Urinary bladder (tissue), 4 donors: Measurements from ENCODE around the gene GSG1L. TPM values are rescaled to one million over a fixed set of nuclear protein-coding genes. Genes with fewer than 3 reads are reported as not detected.

ENCODE experiments used
- DNase-seq: peaks from one replicate; pipeline ENCODE4 v3.0.0-alpha.2; 2015; ENCODE audit errors: extremely low spot score
- H3K27ac ChIP-seq: one replicate; pipeline ENCODE4 v1.5.1; 2013; ENCODE audit warnings: low read depth, mild to moderate bottlenecking, moderate library complexity
- H3K36me3 ChIP-seq: one replicate; pipeline ENCODE4 v1.6.1; 2013; ENCODE audit warnings: mild to moderate bottlenecking, moderate library complexity; ENCODE audit not compliant: insufficient read depth
- H3K4me1 ChIP-seq: one replicate; pipeline ENCODE4 v1.6.1; 2013; ENCODE audit warnings: mild to moderate bottlenecking, moderate library complexity; ENCODE audit not compliant: insufficient read depth
- H3K4me3 ChIP-seq: one replicate; pipeline ENCODE4 v1.5.1; 2013; ENCODE audit warnings: low read depth, low read length
- WGBS: extraction: QIAGEN DNeasy Blood & Tissue Kit; methylation state at CpG from one replicate; pipeline ENCODE4 v1.1.7; 2013; 5-methylcytosine and 5-hydroxymethylcytosine counted together
- polyA plus RNA-seq: library from polyadenylated mRNA; stranded (reverse); fragments of 200-250 nt; gene quantifications from one replicate; pipeline ENCODE4 v1.2.3, GENCODE V29; 2013
- total RNA-seq: library from RNA; depleted of rRNA; stranded (reverse); fragments of >200 nt; gene quantifications from one replicate; pipeline ENCODE4 v1.2.3, GENCODE V29; 2014
- donor health status: healthy with polysubstance abuse.
- donor health status: healthy.

GSG1L gene
- total and polyA plus RNA-seq, 2 donors = 0.53 to 1.7 TPM

GRCh38 chr16:27759967-27760788 lies 303.3 kb downstream of the GSG1L start:
- H3K36me3 ChIP-seq = no peaks in the 10 kb centered on the region
- no peak overlapping the region for H3K4me3 ChIP-seq
- no peaks in the 10 kb centered on the region for H3K4me1 ChIP-seq
- no peak overlapping the region for H3K27ac ChIP-seq
- no peak for DNase-seq
- WGBS = 73% methylated on average over 13 of the region's 13 CpGs

DNA sequence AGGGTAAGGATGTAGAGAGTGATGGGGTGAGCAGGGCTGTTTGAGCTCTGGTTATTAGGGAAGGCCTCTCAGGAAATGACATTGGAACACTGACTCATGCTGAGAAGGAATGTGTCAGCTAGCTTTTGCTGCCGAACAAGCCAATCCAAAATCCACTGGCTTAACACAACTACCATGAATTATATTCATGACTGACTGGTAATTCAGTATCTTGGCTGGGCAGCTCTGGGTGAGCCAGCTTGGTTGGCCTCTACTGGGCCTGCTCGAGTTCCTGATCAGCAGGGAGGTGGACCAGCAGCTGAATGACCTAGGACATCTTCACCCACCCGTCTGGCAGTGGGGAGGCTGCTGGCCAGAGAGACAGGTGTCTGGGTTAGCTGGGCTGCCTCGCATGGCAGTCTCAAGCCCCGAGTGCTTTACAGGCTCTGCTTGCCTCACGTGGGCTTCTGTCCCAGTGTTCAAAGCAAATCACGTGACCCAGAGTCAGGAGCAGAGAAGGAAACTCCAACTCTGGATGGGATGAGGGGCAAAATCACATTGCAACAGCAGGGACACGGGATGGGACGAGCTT lies 304.1 kb downstream of the GSG1L start:
- WGBS = 78% methylated on average over 9 of the region's 9 CpGs

GRCh38 chr16:27758544-27758943 lies 305.0 kb downstream of the GSG1L start:
- Histone ChIP-seq H3K4me3 (no peak overlapping the region), H3K27ac (no peak overlapping the region), H3K4me1 (no peaks in the 10 kb centered on the region), H3K36me3 (no peaks in the 10 kb centered on the region)
- no peak for DNase-seq
- WGBS = 72% methylated on average over 2 of the region's 2 CpGs

More for the DNA sequence above, 304.1 kb downstream of the GSG1L start:
- no peak overlapping the region for H3K4me3 ChIP-seq
- H3K4me1 ChIP-seq = no peaks in the 10 kb centered on the region
- no peak overlapping the region for H3K27ac ChIP-seq
- H3K36me3 ChIP-seq = no peaks in the 10 kb centered on the region
- no peak for DNase-seq

DNA sequence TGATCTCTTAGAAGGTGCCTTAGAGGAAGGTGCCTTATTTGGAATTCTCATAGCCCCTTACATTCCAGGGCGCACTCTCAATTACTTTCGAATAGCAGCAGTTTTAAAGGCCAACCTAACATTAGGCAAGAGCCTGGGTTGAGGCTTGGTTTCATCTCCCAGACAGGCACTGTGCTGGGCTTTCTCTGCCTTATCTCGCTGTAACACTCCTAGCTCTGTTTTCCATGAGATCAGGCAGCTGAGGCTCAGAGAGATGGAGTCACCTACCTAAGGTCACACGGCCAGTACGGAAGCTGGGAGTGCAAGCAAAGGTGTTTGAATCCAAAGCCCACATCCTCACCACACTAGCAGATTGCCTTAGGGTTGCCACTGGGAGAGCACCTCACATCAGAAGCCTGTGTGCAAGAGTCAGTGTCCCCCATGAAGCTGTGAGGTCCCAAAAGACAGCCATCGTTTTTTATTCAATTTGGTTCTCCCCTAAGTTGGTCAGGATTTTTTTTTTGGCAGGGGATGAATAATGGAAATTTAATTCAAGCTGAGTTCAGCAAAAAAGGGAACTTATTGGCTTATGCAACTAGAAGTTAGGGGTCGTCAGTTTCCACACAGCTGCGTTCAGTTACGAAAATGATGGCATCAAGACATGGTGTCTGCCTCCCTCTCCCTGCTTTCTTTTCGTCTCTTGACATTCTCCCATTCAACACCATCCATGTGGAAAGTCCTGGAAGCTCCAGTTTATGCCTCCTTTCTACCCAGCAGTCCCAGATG lies 307.1 kb downstream of the GSG1L start:
- Histone ChIP-seq H3K27ac (no peak overlapping the region), H3K4me1 (no peaks in the 10 kb centered on the region), H3K36me3 (no peaks in the 10 kb centered on the region), H3K4me3 (no peak overlapping the region)
- DNase-seq = no peak
- 86% methylated on average over 10 of the region's 10 CpGs for WGBS

DNA sequence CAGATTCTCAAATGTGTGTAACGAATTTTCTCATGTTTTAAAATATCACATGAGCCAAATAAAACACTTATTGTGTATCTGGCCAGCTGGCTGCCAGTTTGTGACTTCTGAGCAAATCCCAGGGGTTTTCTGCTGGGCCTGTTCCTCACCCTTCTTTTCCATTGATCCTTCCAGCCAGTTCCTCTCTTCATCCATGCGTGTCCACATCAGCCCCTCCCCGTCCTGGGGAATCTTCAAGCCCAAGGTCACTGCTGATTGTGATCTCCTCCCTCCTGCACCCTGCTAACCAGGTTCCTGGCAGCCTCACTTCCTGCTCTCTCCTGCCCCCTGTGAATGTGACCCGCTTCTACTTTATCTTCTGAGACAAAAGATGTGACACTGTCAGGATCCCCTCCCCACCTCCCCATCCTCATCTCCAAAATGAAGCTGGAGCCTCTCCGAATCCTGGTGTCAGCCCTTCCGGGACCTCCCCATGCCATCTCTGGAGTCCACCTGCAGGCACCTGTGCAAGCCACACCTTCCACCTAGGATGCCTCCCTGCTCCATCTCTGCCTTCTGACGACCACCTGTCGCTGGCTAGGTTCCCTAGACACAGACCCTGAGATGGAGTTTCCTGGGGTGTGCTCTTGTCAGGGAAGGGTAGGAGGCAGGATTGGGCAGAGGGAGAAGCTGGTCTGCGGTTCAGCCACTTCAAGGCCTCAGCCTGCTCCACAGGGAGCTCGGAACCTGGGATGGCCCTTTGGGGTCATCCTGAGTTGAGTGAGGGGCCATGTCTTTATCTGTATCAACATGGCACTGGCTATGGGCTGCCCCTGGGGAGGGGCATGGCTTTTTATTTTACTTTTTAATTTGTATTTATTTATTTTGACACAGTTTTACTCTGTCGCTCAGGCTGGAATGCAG lies 308.5 kb downstream of the GSG1L start:
- Histone ChIP-seq H3K27ac (no peak overlapping the region), H3K36me3 (no peaks in the 10 kb centered on the region), H3K4me3 (no peak overlapping the region), H3K4me1 (no peaks in the 10 kb centered on the region)
- WGBS = 90% methylated on average over 11 of the region's 11 CpGs
- DNase-seq = no peak

DNA sequence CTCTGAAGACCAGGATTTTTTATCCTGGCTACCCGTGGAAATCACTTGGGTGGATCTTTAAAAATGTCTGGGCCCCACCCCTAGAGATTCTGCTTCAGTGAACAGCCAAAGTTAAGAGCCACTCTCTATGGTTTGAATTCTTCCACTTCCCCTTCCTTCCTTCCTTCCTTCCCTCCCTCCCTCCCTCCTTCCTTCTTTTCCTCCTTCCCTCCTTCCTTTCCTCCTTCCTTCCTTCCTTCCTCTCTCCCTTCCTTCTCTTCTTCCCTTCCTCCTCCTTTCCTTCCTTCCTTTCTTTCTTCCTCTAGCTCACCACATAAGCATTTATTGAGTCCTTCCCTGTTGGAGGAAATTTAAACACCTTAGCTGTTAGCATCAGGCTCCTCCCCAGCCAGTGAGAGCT lies 310.0 kb downstream of the GSG1L start:
- no peak for DNase-seq
- no peaks in the 10 kb centered on the region for H3K4me1 ChIP-seq
- no peak overlapping the region for H3K27ac ChIP-seq
- no peak overlapping the region for H3K4me3 ChIP-seq
- H3K36me3 ChIP-seq = no peaks in the 10 kb centered on the region
- 58% methylated on average over 1 of the region's 1 CpG for WGBS

- DNase-seq = no peak
- Histone ChIP-seq H3K4me1 (no peaks in the 10 kb centered on the region), H3K4me3 (no peak overlapping the region), H3K36me3 (no peaks in the 10 kb centered on the region), H3K27ac (no peak overlapping the region)
- over 99% methylated on average over 4 of the region's 4 CpGs for WGBS
These were observed 311.3 kb downstream of the GSG1L start for GRCh38 chr16:27752241-27752640.

DNA sequence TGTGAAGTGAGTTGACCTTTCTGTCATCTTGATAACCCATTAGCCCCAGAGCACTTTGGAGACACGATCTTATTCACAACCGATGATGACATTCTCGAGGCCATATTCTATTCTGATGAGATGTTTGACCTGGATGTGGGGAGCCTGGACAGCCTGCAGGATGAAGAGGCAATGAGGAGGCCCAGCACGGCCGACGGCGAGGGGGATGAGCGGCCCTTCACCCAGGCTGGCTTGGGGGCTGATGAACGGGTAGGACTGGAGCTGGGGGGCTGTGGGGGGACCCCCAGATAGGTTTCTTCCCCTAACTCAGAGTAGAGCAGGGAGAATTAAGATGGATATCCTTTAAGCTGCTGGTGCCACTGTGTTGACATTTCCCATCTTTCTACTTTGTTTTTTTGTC lies 311.8 kb downstream of the GSG1L start:
- Histone ChIP-seq H3K4me1 (no peaks in the 10 kb centered on the region), H3K27ac (no peak overlapping the region), H3K36me3 (no peaks in the 10 kb centered on the region), H3K4me3 (no peak overlapping the region)
- DNase-seq = no peak
- WGBS = 84% methylated on average over 9 of the region's 9 CpGs

DNA sequence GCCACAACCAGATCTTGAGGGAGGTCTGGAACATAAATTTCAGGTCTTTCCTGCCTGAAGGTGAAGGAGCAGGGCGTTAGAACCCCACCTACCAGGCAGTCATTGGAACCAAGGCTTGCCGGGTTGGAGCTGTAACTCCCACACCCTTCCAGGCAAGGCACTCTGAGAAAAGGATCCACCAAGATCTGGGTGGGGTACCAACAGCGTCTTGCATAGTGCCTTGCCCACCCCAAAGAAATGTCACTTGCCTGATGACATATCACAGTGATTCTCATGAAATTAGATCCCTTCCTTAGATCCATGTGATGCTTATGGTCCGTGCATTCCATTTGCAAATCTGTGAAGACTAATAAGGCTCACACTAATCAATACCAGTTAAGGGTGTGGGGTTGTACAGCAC lies 312.3 kb downstream of the GSG1L start:
- 92% methylated on average over 4 of the region's 4 CpGs for WGBS
- H3K36me3 ChIP-seq = no peaks in the 10 kb centered on the region
- H3K4me3 ChIP-seq = no peak overlapping the region

DNA sequence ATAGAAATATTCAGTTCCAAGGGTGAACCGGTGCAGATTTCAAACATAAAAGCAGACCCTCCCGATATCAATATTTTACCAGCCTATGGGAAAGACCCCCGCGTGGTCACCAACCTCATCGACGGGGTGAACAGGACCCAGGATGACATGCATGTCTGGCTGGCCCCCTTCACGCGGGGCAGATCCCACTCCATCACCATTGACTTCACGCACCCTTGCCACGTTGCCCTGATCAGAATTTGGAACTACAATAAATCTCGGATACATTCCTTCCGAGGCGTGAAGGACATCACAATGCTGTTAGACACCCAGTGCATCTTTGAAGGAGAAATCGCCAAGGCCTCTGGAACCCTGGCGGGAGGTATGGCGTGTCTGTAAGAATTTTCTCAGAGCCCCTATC lies 313.6 kb downstream of the GSG1L start:
- DNase-seq = no peak
- Histone ChIP-seq H3K36me3 (no peaks in the 10 kb centered on the region), H3K27ac (no peak overlapping the region), H3K4me1 (no peaks in the 10 kb centered on the region), H3K4me3 (no peak overlapping the region)
- 97% methylated on average over 16 of the region's 16 CpGs for WGBS

More for the DNA sequence above, 312.3 kb downstream of the GSG1L start:
- no peak for DNase-seq
- H3K27ac ChIP-seq = no peak overlapping the region
- no peaks in the 10 kb centered on the region for H3K4me1 ChIP-seq

GRCh38 chr16:27749547-27749875 lies 314.0 kb downstream of the GSG1L start:
- Histone ChIP-seq H3K36me3 (no peaks in the 10 kb centered on the region), H3K4me1 (no peaks in the 10 kb centered on the region), H3K27ac (no peak overlapping the region), H3K4me3 (no peak overlapping the region)
- 96% methylated on average over 16 of the region's 16 CpGs for WGBS
- no peak for DNase-seq

DNA sequence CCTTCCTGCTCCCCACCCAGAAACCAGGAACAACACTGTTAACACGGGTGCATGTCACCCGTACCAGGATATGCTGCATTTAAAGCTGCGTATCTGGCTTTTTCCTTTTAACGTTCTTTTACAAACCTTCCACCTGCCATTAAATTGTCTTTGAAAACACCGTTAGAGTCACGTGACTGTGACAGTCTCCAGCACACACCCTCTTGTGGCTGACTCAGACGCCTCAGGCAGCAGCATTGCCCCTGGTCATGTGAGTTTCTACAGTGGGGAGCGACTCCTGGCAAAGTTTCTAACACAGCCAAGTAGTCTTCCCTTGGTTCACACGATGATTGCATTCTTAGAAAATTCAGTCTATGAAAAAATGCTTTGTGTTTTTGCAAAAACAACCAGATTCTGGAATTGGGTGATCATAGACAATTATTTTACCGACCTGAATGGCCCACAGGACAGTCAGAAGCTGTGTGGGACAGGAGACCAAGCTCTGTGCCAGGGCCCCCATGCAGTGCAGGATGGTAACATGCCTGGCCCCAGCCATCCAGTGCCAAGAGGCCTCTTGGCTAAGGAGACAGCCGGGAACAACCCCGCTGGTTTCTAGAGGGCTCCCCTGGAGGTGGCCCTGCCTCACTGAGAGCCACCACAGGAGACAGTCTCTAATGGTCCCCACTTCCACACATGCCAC lies 314.5 kb downstream of the GSG1L start:
- 47% methylated on average over 12 of the region's 12 CpGs for WGBS

DNA sequence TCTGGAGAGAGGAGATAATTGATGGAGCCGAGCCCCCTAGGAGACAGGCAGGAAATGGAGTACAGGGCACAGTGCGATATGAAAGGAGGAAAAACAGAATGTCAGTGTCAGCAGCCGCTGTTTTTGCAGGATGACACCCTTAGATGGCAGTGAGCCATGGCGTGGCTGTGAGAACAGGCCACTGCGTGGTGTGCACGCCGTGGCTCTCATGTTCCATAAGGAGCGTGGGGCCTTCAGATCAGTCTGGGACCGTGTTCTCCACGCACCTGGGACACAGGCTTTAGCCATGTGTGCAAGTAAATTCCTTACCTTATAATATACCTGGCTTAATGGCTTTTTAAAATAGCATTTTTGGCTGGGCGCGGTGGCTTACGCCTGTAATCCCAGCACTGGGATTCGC lies 315.6 kb downstream of the GSG1L start:
- 94% methylated on average over 14 of the region's 14 CpGs for WGBS

More for the DNA sequence above, 314.5 kb downstream of the GSG1L start:
- no peak overlapping the region for H3K4me3 ChIP-seq
- no peak for DNase-seq
- H3K27ac ChIP-seq = no peak overlapping the region
- no peaks in the 10 kb centered on the region for H3K4me1 ChIP-seq
- no peaks in the 10 kb centered on the region for H3K36me3 ChIP-seq

More for the DNA sequence above, 315.6 kb downstream of the GSG1L start:
- H3K27ac ChIP-seq = no peak overlapping the region
- H3K36me3 ChIP-seq = no peaks in the 10 kb centered on the region
- H3K4me3 ChIP-seq = no peak overlapping the region
- no peak for DNase-seq
- H3K4me1 ChIP-seq = no peaks in the 10 kb centered on the region
